NCI-H748 treated with DMSO at 0.1 percent for 48 hours (cell line): ENCODE measurements around the gene HIP1.
"Not testable (repeated sequence)": the region's sequence is repeated elsewhere in the genome, so short reads cannot be mapped to it uniquely, and the experiment has no call there.

Source experiments
- DNase-seq: peaks from one replicate; lab custom pipeline; 2025; lab: John Stamatoyannopoulos, UW

HIP1 gene

GRCh38 chr7:75485979-75486643 lies 252.6 kb downstream of the HIP1 start, which contains the start of gene POM121C:
Gene POM121C (minus strand): TSS chr7:75486299. CDS start chr7:75441496, 44,803 bp downstream.
- peak; percentile 55 for DNase-seq

GRCh38 chr7:75485355-75485978 lies 253.3 kb downstream of the HIP1 start:
- DNase-seq, result not testable (repeated sequence)
